ENCODE results near the gene VPS35L.

Gene VPS35L

GRCh38 chr16:19672378-19672777 is 116.9 kb downstream of the VPS35L start:
- H3K27me3 ChIP-seq (ENCODE audit: insufficient read depth, low read length): no peaks in the 10 kb centered on the region
- H2BK120ac ChIP-seq (ENCODE audit: insufficient read depth, low read length, poor library complexity): no peak overlapping the region
- no peak overlapping the region for H3K9ac ChIP-seq (ENCODE audit: low read length)
- H3K18ac ChIP-seq (ENCODE audit: low read length): no peak overlapping the region
- no peaks in the 10 kb centered on the region for H3K79me2 ChIP-seq (ENCODE audit: control insufficient read depth, insufficient read depth, low read length, poor library complexity)
- H3K9me3 ChIP-seq (ENCODE audit: insufficient read depth, low read depth, low read length): no peaks in the 10 kb centered on the region
- no peak overlapping the region for H2AFZ ChIP-seq (ENCODE audit: insufficient read depth, low read length, poor library complexity)
- no peak overlapping the region for H3K4me3 ChIP-seq (ENCODE audit: low read depth, low read length)
- H3K36me3 ChIP-seq (ENCODE audit: control insufficient read depth in 1 of 2, insufficient read depth in 2 of 2, low read length in 2 of 2): peaks cover 2 to 12% of the 10 kb centered on the region in 2 experiments
- no peak overlapping the region for H3K27ac ChIP-seq (ENCODE audit: low read depth, low read length)
- H4K8ac ChIP-seq (ENCODE audit: low read depth, low read length): no peak overlapping the region
- no peak overlapping the region for H3K14ac ChIP-seq (ENCODE audit: low read length)
- no peak overlapping the region for H4K12ac ChIP-seq (ENCODE audit: low read depth, low read length)
- H4K91ac ChIP-seq (ENCODE audit: low read depth, low read length): no peak overlapping the region
- no peak overlapping the region for H2BK5ac ChIP-seq (ENCODE audit: low read depth, low read length, poor library complexity)
- H3K23ac ChIP-seq (ENCODE audit: low read length): no peak overlapping the region
- H3K4me2 ChIP-seq (ENCODE audit: low read length): no peak overlapping the region
- no peaks in the 10 kb centered on the region for H3K4me1 ChIP-seq (ENCODE audit: control insufficient read depth in 1 of 2, insufficient read depth in 2 of 2, low read length in 2 of 2)
- WGBS (ENCODE audit: extremely low coverage, insufficient coverage, insufficient read length): no CpG with 5 or more reads among the region's 4 CpGs
- H2AK5ac ChIP-seq (ENCODE audit: low read length): no peak overlapping the region
- DNase-seq: no peak
- no peak overlapping the region for H3K4ac ChIP-seq (ENCODE audit: low read depth, low read length)
- no peak overlapping the region for H2BK12ac ChIP-seq (ENCODE audit: low read length)
- no peaks in the 10 kb centered on the region for H3K79me1 ChIP-seq (ENCODE audit: low read length)

- Histone ChIP-seq H3K4me3 (ENCODE audit: low read depth, low read length) (no peak overlapping the region), H3K36me3 (ENCODE audit: control insufficient read depth in 1 of 2, insufficient read depth in 2 of 2, low read length in 2 of 2) (peaks cover 2 to 15% of the 10 kb centered on the region in 2 experiments), H2BK120ac (ENCODE audit: insufficient read depth, low read length, poor library complexity) (no peak overlapping the region), H3K9ac (ENCODE audit: low read length) (no peak overlapping the region), H3K4me2 (ENCODE audit: low read length) (no peak overlapping the region), H2BK12ac (ENCODE audit: low read length) (no peak overlapping the region), H3K79me1 (ENCODE audit: low read length) (no peaks in the 10 kb centered on the region), H3K4me1 (ENCODE audit: control insufficient read depth in 1 of 2, insufficient read depth in 2 of 2, low read length in 2 of 2) (no peaks in the 10 kb centered on the region), H3K23ac (ENCODE audit: low read length) (no peak overlapping the region), H4K8ac (ENCODE audit: low read depth, low read length) (no peak overlapping the region), H3K18ac (ENCODE audit: low read length) (no peak overlapping the region), H2AK5ac (ENCODE audit: low read length) (no peak overlapping the region), H3K27ac (ENCODE audit: low read depth, low read length) (no peak overlapping the region), H4K91ac (ENCODE audit: low read depth, low read length) (no peak overlapping the region), H2BK5ac (ENCODE audit: low read depth, low read length, poor library complexity) (no peak overlapping the region), H3K4ac (ENCODE audit: low read depth, low read length) (no peak overlapping the region), H2AFZ (ENCODE audit: insufficient read depth, low read length, poor library complexity) (no peak overlapping the region), H3K9me3 (ENCODE audit: insufficient read depth, low read depth, low read length) (no peaks in the 10 kb centered on the region), H3K27me3 (ENCODE audit: insufficient read depth, low read length) (no peaks in the 10 kb centered on the region), H4K12ac (ENCODE audit: low read depth, low read length) (no peak overlapping the region), H3K79me2 (ENCODE audit: control insufficient read depth, insufficient read depth, low read length, poor library complexity) (no peaks in the 10 kb centered on the region), H3K14ac (ENCODE audit: low read length) (no peak overlapping the region)
- no CpG with 5 or more reads among the region's 5 CpGs for WGBS (ENCODE audit: extremely low coverage, insufficient coverage, insufficient read length)
- DNase-seq: no peak
Observed at GRCh38 chr16:19674485-19674884, 119.0 kb downstream of the VPS35L start.

- Histone ChIP-seq H3K27me3 (ENCODE audit: insufficient read depth, low read length) (no peaks in the 10 kb centered on the region), H3K9ac (ENCODE audit: low read length) (no peak overlapping the region), H3K9me3 (ENCODE audit: insufficient read depth, low read depth, low read length) (no peaks in the 10 kb centered on the region), H3K4me3 (ENCODE audit: low read depth, low read length) (no peak overlapping the region), H2BK5ac (ENCODE audit: low read depth, low read length, poor library complexity) (no peak overlapping the region), H3K79me2 (ENCODE audit: control insufficient read depth, insufficient read depth, low read length, poor library complexity) (no peaks in the 10 kb centered on the region), H2AK5ac (ENCODE audit: low read length) (no peak overlapping the region), H3K27ac (ENCODE audit: low read depth, low read length) (no peak overlapping the region), H3K14ac (ENCODE audit: low read length) (no peak overlapping the region), H4K12ac (ENCODE audit: low read depth, low read length) (no peak overlapping the region), H3K4ac (ENCODE audit: low read depth, low read length) (no peak overlapping the region), H3K4me2 (ENCODE audit: low read length) (no peak overlapping the region), H3K36me3 (ENCODE audit: control insufficient read depth in 1 of 2, insufficient read depth in 2 of 2, low read length in 2 of 2) (peaks cover 1 to 13% of the 10 kb centered on the region in 2 experiments), H3K4me1 (ENCODE audit: control insufficient read depth in 1 of 2, insufficient read depth in 2 of 2, low read length in 2 of 2) (peaks cover 8 to 9% of the 10 kb centered on the region in 2 experiments), H3K18ac (ENCODE audit: low read length) (no peak overlapping the region), H3K23ac (ENCODE audit: low read length) (no peak overlapping the region), H4K8ac (ENCODE audit: low read depth, low read length) (no peak overlapping the region), H2BK12ac (ENCODE audit: low read length) (no peak overlapping the region), H2AFZ (ENCODE audit: insufficient read depth, low read length, poor library complexity) (no peak overlapping the region), H3K79me1 (ENCODE audit: low read length) (peaks cover 3% of the 10 kb centered on the region), H4K91ac (ENCODE audit: low read depth, low read length) (no peak overlapping the region), H2BK120ac (ENCODE audit: insufficient read depth, low read length, poor library complexity) (no peak overlapping the region)
- DNase-seq: no peak
- no CpG with 5 or more reads among the region's 7 CpGs for WGBS (ENCODE audit: extremely low coverage, insufficient coverage, insufficient read length)
Observed at GRCh38 chr16:19677402-19677801, 121.9 kb downstream of the VPS35L start.

- no peak overlapping the region for H4K8ac ChIP-seq (ENCODE audit: low read depth, low read length)
- H4K12ac ChIP-seq (ENCODE audit: low read depth, low read length): no peak overlapping the region
- no peaks in the 10 kb centered on the region for H3K9me3 ChIP-seq (ENCODE audit: insufficient read depth, low read depth, low read length)
- no CpG with 5 or more reads among the region's 7 CpGs for WGBS (ENCODE audit: extremely low coverage, insufficient coverage, insufficient read length)
- no peaks in the 10 kb centered on the region for H3K79me2 ChIP-seq (ENCODE audit: control insufficient read depth, insufficient read depth, low read length, poor library complexity)
- no peak overlapping the region for H3K4ac ChIP-seq (ENCODE audit: low read depth, low read length)
- H3K14ac ChIP-seq (ENCODE audit: low read length): no peak overlapping the region
- peaks cover 8 to 9% of the 10 kb centered on the region in 2 experiments for H3K4me1 ChIP-seq (ENCODE audit: control insufficient read depth in 1 of 2, insufficient read depth in 2 of 2, low read length in 2 of 2)
- no peak overlapping the region for H4K91ac ChIP-seq (ENCODE audit: low read depth, low read length)
- no peak overlapping the region for H2AK5ac ChIP-seq (ENCODE audit: low read length)
- H3K23ac ChIP-seq (ENCODE audit: low read length): no peak overlapping the region
- DNase-seq: no peak
- H3K4me2 ChIP-seq (ENCODE audit: low read length): no peak overlapping the region
- no peak overlapping the region for H3K18ac ChIP-seq (ENCODE audit: low read length)
- no peak overlapping the region for H2BK120ac ChIP-seq (ENCODE audit: insufficient read depth, low read length, poor library complexity)
- H3K9ac ChIP-seq (ENCODE audit: low read length): no peak overlapping the region
- no peak overlapping the region for H2AFZ ChIP-seq (ENCODE audit: insufficient read depth, low read length, poor library complexity)
- H3K27me3 ChIP-seq (ENCODE audit: insufficient read depth, low read length): no peaks in the 10 kb centered on the region
- no peak overlapping the region for H3K27ac ChIP-seq (ENCODE audit: low read depth, low read length)
- no peak overlapping the region for H3K4me3 ChIP-seq (ENCODE audit: low read depth, low read length)
- H3K79me1 ChIP-seq (ENCODE audit: low read length): peaks cover 3% of the 10 kb centered on the region
- H2BK12ac ChIP-seq (ENCODE audit: low read length): no peak overlapping the region
- H2BK5ac ChIP-seq (ENCODE audit: low read depth, low read length, poor library complexity): no peak overlapping the region
- H3K36me3 ChIP-seq (ENCODE audit: control insufficient read depth in 1 of 2, insufficient read depth in 2 of 2, low read length in 2 of 2): peaks cover 4 to 14% of the 10 kb centered on the region in 2 experiments
Observed at GRCh38 chr16:19678804-19679203, 123.3 kb downstream of the VPS35L start.
